BJ (cell line): Measurements from ENCODE around the gene CT45A8. TPM values are rescaled to one million over a fixed set of nuclear protein-coding genes. Genes with fewer than 3 reads are reported as not detected.
"Not testable (repeated sequence)": the region's sequence is repeated elsewhere in the genome, so short reads cannot be mapped to it uniquely, and the experiment has no call there.

ENCODE experiments used
- CTCF ChIA-PET: fragments of 350-600 bp; formaldehyde crosslinking; extraction: SDS; loops from one replicate; lab custom pipeline; 2021; ENCODE audit warnings: antibody characterized with exemption, inconsistent platforms; lab: Yijun Ruan, JAX
- POLR2A ChIA-PET: fragments of 300-600 bp; sonication (Branson Sonifier 250); formaldehyde crosslinking; extraction: SDS; loops from one replicate; lab custom pipeline; 2021; ENCODE audit warnings: antibody characterized with exemption; lab: Charles Lee
- DNase-seq: peaks from one replicate; pipeline ENCODE4 v3.0.0-alpha.2; 2011; ENCODE audit warnings: low read depth
- H3K27me3 ChIP-seq: 2 replicates; pipeline ENCODE4 v1.6.0; 2011; ENCODE audit warnings: low read length; ENCODE audit not compliant: control insufficient read depth, insufficient read depth
- H3K36me3 ChIP-seq: 2 replicates; pipeline ENCODE4 v1.5.1; 2011; ENCODE audit warnings: low read length; ENCODE audit not compliant: control insufficient read depth, insufficient read depth
- H3K4me3 ChIP-seq: 2 replicates; pipeline ENCODE4 v1.5.1; 2011; ENCODE audit warnings: low read depth, mild to moderate bottlenecking, control low read depth, low read length
- polyA plus RNA-seq: library from polyadenylated mRNA; depleted of rRNA; stranded (reverse); fragments of >200 nt; gene quantifications from 2 replicates; pipeline ENCODE4 v1.2.3, GENCODE V29; 2011; rRNA removed

Gene CT45A8
- polyA plus RNA-seq, 1 experiment: not detected

DNA sequence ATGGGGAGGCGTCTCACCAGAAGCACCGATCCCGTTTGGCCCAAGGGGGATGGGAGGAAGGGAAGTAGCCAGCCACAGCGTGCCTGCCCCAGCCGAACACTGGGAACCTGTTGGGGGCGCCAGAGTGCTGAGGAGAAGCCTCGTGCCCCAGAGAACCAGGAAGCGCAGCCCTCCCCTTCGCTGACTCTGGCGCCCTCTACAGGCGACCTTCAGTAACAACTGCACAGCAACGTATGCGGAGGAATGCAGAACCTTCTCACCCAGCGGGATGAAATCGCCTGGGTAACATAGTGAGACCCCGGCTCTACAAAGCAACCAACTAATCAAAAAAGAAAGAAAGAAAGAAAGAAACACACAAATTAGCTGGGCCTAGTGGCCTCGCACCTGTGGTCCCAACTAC, 34.4 kb downstream of the CT45A8 start, which contains the start of gene CT45A2:
Gene CT45A2, minus strand, starts transcription at position 101 of the 400 bp plus-strand sequence. CDS start 3,747 bp downstream, outside the sequence.
- POLR2A ChIA-PET, DNase-seq: not testable (repeated sequence)

GRCh38 chrX:135802687-135803086, 51.7 kb downstream of the CT45A8 start, which contains the start of gene CT45A6:
Gene CT45A6 (minus strand): TSS chrX:135802787. CDS start chrX:135798993, 3,794 bp downstream.
- H3K36me3 ChIP-seq, DNase-seq, POLR2A ChIA-PET, CTCF ChIA-PET, H3K27me3 ChIP-seq, H3K4me3 ChIP-seq: not testable (repeated sequence)

More for the DNA sequence above, 34.4 kb downstream of the CT45A8 start, which contains the start of gene CT45A2:
- H3K36me3 ChIP-seq, H3K27me3 ChIP-seq, H3K4me3 ChIP-seq, CTCF ChIA-PET: not testable (repeated sequence)

Other genes with a start within 250 kb of the CT45A8 start
- gene CT45A1, start 140.9 kb downstream of the CT45A8 start, polyA plus RNA-seq: not detected in 2 replicates
- not detected in 2 replicates for gene CT45A3, start 86.3 kb downstream of the CT45A8 start, polyA plus RNA-seq
- not detected in 2 replicates for gene CT45A5, start 69.0 kb downstream of the CT45A8 start, polyA plus RNA-seq
- not detected in 2 replicates for gene CT45A6, start 51.8 kb downstream of the CT45A8 start, polyA plus RNA-seq
- not detected in 2 replicates for gene CT45A2, start 34.5 kb downstream of the CT45A8 start, polyA plus RNA-seq
- gene CT45A7, start 17.3 kb downstream of the CT45A8 start, polyA plus RNA-seq: not detected in 2 replicates
- gene CT45A9, start 17.3 kb upstream of the CT45A8 start, polyA plus RNA-seq: not detected in 2 replicates
- not detected in 2 replicates for gene CT45A10, start 38.9 kb upstream of the CT45A8 start, polyA plus RNA-seq
- not detected in 2 replicates for gene SAGE1, start 39.2 kb upstream of the CT45A8 start, polyA plus RNA-seq
- gene MMGT1, start 119.5 kb upstream of the CT45A8 start, polyA plus RNA-seq: 9.8 and 21.1 TPM in 2 replicates
- gene SLC9A6, start 130.9 kb upstream of the CT45A8 start, polyA plus RNA-seq: 6.3 and 12.0 TPM in 2 replicates